Brain pericyte (primary cell): ENCODE measurements around the gene DNAJC13.
"Not testable (repeated sequence)": the region's sequence is repeated elsewhere in the genome, so short reads cannot be mapped to it uniquely, and the experiment has no call there.

Source experiments
- DNase-seq: peaks from one replicate; pipeline ENCODE4 v3.0.0-alpha.2; 2012; ENCODE audit warnings: low read depth, low spot score

DNAJC13 gene

DNA sequence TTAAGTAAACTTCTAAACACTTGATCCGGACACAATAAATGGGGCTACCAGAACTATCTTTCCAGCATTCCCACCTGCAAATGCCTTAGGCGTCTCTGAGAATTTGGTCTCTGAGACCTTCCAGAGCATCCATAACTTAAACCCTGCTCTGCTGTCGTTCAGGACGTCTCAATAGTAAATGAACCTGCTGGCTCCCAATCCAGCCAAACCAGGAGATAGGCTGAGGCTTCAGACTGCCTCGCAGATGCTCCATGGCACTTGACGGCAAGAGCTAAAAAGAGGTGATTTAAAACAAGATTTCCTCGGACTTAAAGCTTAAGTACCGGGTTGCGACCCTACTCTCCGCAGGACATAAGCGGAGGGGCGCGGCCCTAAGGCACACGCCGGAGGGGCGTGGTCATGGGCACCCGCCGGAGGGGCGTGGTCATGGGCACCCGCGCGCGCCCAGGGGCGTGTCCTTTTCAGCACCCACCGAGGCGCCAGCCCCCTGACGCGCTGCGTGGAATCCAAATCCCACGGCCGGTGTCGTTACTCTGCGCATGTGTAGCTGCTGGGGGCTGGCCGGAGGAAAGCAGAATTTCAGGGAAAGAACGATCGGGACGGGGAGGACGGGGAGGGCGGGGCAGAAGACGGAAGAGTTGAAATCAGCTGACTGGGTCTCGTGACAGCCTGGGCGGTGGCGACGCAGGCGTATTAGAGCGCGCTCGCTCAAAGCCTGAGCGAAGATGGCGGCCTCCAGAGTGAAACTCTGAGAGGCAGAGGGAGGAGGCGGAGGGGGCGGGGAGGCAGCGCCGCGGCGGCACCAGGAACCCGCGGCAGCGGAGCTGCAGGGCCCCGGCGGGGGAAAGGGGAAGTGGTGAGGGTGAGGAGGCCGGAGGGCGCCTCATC is at the start of gene DNAJC13:
Gene DNAJC13, plus strand, starts transcription at position 696 of the 888 bp plus-strand sequence. CDS start 17,049 bp downstream, outside the sequence.
- DNase-seq: peak; percentile 83

- DNase-seq: no peak
Measured at GRCh38 chr3:132368515-132368914, 48.8 kb upstream of the DNAJC13 start.

DNA sequence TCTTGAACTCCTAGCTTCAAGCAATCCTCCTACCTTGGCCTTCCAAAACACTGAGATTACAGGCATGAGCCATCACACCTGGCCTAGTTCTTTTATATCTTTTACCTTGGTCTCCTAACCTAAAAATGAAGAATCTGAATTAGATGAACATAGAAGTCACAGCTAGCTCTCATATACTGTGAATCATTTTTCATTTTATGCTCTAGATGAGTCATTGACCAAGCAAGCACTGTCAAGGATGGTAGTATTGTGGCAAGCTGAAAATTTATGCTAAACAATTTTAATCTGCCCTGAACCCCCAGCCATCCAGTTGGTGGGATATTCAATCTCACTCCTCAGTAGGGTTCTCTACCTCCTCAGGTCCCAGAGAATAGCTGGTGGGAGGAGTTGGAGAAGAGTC is 48.3 kb upstream of the DNAJC13 start:
- DNase-seq: no peak

DNA sequence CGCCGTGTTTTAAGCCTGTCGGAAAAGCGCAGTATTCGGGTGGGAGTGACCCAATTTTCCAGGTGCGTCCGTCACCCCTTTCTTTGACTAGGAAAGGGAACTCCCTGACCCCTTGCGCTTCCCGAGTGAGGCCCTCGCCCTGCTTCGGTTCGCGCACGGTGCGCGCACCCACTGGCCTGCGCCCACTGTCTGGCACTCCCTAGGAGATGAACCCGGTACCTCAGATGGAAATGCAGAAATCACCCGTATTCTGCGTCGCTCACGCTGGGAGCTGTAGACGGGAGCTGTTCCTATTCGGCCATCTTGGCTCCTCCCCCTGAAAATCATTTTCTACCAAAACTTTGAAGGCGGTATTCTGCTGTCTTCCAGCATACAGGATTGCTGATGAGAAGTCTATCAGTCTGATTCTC is 40.4 kb upstream of the DNAJC13 start:
- not testable (repeated sequence) for DNase-seq

DNA sequence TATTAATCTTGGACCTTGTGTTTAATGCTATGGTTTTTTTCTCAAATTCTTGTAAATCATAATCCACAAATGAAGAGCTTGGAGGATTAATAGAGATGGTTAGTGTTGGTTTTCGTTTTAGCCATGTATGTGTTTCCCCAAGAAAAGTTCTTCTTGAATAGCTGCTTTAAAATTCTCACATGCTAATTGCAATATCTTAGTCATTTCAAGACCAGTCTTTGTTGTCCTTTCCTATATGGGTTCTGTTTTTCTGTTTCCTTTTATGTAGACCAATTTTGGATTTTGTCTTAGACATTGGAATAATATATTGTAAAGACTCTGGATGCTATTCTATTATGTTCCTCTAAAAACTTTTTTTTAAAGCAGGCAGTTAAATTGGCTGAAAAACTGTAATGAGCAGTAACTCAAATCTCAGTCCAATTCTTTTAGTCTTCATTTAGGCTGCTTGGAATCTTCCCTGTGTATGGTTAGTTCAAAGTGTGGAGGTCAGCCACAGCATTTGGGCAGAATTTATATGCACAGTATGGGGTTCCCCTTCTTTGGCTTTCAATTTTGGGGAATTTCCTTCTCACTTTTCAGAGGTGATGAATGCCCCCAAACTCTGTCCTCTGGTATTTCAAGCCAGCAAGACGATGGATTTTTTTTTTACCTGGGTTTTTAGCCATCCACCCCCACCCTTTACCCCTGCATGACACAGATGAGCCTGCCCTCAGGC is 39.1 kb upstream of the DNAJC13 start:
- no peak for DNase-seq

- DNase-seq: no peak
Measured at GRCh38 chr3:132378846-132379245, 38.5 kb upstream of the DNAJC13 start.

DNA sequence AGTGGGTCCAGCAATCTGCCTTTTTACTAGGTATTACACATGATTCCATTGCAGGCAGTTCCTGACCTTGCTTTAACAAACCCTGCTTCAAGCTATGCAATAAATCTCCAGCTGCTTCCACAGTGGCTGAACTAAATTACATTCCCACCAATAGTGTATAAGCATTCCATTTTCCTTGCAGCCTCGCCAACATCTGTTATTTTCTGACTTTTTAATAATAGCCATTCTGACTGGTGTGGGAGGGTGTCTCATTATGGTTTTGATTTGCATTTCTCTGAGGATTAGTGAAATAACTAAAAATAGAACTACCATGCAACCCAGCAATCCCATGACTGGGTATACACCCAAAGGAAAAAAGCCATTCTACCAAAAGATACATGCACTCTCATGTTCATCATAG is 36.4 kb upstream of the DNAJC13 start:
- DNase-seq: no peak

DNA sequence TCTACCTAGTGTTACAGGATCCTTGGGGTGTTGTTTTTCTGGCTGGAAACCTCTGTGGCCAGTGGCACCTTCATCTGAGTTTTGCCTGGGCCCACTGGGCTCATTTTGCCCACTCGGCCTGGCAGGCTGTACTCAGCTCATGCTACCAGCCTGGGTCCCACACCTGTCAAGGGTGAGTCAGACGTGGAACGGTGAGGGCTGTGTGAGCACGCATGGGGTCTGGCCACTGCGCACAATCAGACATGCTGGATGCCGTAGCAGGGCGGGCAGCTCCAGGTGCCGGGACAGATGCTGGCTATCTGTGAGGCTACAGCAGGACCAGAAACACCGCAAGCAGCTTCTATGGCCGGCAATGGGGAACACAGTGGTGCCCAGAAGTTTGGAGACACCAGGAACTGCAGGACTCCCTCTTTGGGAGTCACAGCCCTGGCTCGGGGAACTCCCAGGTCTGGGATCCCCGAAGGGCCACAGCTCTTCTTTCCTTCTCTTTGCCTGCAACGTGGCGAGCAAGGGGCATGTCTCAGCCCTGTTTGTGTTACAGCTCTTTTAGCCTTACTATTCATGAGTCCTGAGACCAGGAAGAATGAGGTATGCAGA is 35.9 kb upstream of the DNAJC13 start:
- DNase-seq: no peak

GRCh38 chr3:132382267-132382666 is 35.0 kb upstream of the DNAJC13 start:
- DNase-seq: no peak

DNA sequence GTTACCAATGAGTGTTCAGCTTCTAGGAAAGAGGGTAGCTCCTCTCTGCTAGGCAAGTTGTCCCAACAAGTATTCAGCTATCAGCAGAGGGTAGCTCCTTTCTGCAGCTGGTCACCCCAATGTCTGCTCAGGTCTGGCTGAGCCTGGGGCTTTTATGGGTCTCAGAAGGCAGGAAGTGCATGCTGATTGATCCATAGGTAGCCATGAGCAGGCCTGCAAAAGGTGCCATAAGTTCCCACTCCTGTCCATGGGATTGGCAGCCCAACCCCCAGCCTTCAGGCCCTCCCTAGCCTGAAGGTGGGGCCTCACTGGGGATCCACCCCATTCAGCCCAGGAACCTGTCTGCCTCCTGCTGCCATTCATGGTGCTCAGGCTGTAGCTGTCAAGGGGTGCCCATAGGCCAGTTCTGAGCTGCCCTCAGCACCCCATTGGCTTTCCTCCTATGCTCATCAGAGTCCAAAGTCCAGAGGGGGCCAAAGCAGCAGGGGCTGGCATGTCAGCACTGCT is 34.6 kb upstream of the DNAJC13 start:
- no peak for DNase-seq

- DNase-seq: no peak
Measured at GRCh38 chr3:132386259-132386658, 31.0 kb upstream of the DNAJC13 start.

DNA sequence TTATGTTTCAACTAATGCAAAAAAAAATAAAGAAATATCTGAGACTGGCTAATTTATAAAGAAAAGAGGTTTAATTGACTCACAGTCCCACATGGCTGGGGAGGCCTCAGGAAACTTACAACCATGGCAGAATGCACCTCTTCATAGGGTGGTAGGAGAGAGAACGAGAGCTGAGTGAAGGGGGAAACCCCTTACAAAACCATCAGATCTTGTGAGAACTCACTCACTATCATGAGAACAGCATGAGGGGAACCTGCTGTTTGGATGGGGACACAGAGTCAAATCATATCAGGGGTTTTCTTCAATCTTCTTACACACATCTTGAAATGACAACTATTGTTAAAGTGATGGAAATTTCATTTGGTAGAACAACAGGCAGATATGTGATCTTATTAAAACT is 24.6 kb upstream of the DNAJC13 start:
- not testable (repeated sequence) for DNase-seq

- no peak for DNase-seq
Measured at GRCh38 chr3:132394320-132394719, 23.0 kb upstream of the DNAJC13 start.

DNA sequence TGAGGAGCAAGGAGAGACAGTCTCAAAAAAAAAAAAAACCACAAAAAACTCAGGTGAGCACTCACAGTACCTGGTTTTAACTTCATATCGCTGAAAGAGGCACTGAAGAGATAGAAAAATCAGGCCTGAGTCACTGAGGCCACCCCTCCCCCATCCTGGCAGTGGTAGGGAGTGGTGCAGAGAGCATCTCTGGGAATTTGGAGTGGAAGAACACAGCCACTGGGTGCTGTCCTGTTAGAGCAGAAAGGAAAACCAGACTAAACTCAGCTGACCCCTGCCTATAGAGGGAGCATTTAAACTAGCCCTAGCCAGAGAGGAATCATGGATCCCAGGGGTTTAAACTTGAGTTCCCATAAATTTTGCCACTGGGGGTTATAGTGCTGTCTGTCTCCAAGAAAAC is 22.2 kb upstream of the DNAJC13 start:
- DNase-seq: no peak

GRCh38 chr3:132396255-132396654 is 21.0 kb upstream of the DNAJC13 start:
- no peak for DNase-seq

- DNase-seq: not testable (repeated sequence)
Measured at GRCh38 chr3:132396776-132397175, 20.5 kb upstream of the DNAJC13 start.

DNA sequence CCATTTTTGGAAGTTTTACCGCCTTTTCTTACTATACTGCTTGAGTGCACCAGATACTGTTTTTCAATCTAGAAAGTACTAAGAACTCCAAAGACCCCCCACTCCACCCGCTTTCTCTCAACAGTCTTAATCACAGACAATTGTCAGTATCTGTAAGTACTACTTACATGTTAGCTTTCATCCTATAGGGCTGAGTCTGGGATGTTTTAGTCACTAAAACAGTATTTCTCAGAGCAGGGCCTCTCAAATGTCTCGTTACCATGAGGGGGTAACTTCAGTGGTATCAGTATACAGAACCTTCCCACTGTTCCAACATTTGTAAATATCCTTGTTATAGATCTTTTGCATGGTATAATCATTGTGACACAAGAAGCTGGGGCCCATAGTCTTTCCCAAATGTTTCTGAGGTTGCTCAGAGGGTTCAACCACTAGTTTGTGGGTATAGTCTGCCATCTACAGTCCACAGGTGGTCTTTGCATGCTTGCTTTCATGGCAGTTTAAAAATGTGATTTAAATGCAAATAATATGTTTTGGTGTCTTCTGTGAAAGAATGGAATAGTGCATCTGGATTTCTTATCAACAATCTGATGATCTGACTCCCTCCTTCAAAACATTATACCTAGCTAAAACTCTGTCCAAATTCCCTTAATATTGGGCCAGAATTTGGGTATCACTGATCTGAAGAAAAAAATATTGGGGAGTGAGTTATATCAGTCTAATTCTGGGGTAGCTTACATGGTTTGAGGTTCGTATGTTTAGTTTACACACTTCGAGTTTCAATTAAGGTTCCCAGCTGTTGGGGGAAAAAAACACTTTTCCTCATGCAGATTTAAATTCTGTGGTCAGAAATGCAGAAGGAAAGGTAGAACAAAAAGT is 18.0 kb upstream of the DNAJC13 start:
- DNase-seq: peak; percentile 15

GRCh38 chr3:132401255-132401654 is 16.0 kb upstream of the DNAJC13 start:
- DNase-seq: no peak

DNA sequence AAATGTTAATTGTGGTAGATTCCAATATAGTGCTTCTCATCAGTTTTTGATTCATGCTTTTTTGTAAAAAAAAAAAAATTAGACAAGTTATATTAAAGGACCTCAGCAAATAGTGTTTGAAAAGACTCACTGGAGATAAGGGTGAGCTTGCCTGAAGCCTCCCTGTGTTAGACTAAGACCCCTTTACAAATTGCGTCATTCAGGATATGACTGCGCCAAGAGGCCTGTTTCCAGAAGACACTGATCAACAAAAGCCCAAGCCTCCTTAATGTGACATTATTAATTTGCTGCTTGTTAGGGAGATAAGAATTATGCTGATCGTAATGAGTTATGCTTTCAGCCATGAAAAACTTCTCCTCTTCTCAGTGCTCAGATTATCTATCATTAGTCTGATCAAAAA is 13.0 kb upstream of the DNAJC13 start:
- DNase-seq: no peak

DNA sequence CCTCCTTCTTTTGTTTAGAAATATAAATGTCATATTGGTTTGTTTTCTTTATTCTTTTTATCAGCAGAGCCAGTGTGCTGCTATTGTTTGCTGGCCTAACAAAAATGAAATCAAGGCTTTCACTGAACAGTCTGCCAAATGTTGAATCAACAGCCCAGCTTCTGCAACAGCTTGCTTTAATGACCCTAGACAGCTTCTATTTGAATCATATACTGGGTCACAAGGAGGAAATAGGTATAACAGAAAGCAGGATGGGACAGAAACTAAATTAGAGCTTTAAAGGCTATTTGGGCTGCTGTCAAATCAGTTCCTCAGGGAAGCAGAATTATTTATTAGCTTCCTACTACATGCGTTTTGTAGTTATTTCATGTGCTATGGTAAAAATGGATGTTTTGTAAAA is 12.1 kb upstream of the DNAJC13 start:
- no peak for DNase-seq

DNA sequence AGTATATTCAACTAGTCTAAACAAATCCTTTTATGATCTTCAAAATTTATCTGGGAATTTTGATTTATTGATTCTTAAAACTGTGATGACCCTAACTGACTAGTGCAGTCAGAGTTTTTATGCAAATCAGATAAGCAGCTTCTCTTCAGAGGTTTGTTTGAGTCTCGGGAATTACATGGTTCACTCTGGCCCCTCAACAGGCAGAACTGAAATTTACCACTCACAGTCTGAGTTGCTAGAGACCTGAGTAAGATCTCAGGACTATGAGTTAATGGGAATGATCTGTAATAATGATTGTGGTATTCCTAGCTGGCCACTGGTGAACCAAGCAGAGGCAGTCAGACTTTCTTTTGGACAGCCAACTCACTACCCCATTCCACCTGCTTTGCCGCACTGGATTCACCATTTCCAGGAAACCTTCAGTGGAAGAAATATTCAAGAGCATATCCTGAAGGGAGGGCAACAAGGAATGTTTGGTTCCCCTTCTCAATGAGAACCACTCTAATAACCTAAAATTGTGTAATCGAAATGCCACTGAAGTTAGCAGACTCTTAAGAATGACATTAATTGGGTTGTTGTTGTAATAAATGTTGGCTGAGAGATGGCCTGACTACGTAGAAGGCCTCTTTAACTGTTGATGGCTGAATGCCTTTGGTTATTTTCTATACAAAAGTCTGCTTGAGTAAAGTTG is 11.5 kb upstream of the DNAJC13 start:
- no peak for DNase-seq
